Liver (tissue), 9 donors: ENCODE results near the gene FBXO33. TPM values are rescaled to one million over a fixed set of nuclear protein-coding genes. Genes with fewer than 3 reads are reported as not detected.

Experiments
- DNase-seq: peaks from one replicate; pipeline ENCODE4 v3.0.0-alpha.2; 2017; ENCODE audit warnings: low spot score
- H3K27ac ChIP-seq, 2 donors: one replicate each; pipeline ENCODE4 v1.7.0; 2013; ENCODE audit warnings: inconsistent platforms in 2 of 2, low read length in 2 of 2, control low read depth in 1 of 2, low read depth in 1 of 2, mild to moderate bottlenecking in 1 of 2
- H3K27me3 ChIP-seq, 4 donors: one replicate each; pipeline versions ENCODE4 v1.6.1 to v1.7.0; 2013; ENCODE audit warnings: low read length in 3 of 4, inconsistent platforms in 1 of 4, mild to moderate bottlenecking in 1 of 4, moderate library complexity in 1 of 4; ENCODE audit not compliant: control insufficient read depth in 4 of 4, insufficient read depth in 4 of 4
- H3K36me3 ChIP-seq, 4 donors: one replicate each; pipeline versions ENCODE4 v1.6.1 to v1.7.0; 2013; ENCODE audit warnings: low read length in 3 of 4, mild to moderate bottlenecking in 3 of 4, low read depth in 1 of 4, moderate library complexity in 1 of 4; ENCODE audit not compliant: control insufficient read depth in 4 of 4, insufficient read depth in 3 of 4
- H3K4me1 ChIP-seq, 4 donors: one replicate each; pipeline versions ENCODE4 v1.6.1 to v1.7.0; 2013; ENCODE audit warnings: low read length in 3 of 4, mild to moderate bottlenecking in 3 of 4, moderate library complexity in 1 of 4; ENCODE audit not compliant: control insufficient read depth in 4 of 4, insufficient read depth in 4 of 4
- H3K4me3 ChIP-seq, 3 donors: one replicate each; pipeline versions ENCODE4 v1.6.1 to v1.7.0; 2013; ENCODE audit warnings: low read length in 3 of 3, control low read depth in 1 of 3, low read depth in 1 of 3, mild to moderate bottlenecking in 1 of 3
- H3K9ac ChIP-seq, 2 donors: one replicate each; pipeline ENCODE4 v1.7.0; 2013; ENCODE audit warnings: low read length in 2 of 2, mild to moderate bottlenecking in 2 of 2, moderate library complexity in 2 of 2, control low read depth in 1 of 2, low read depth in 1 of 2
- H3K9me3 ChIP-seq, 4 donors: one replicate each; pipeline versions ENCODE4 v1.6.1 to v1.7.0; 2013; ENCODE audit warnings: low read length in 3 of 4; ENCODE audit not compliant: control insufficient read depth in 4 of 4
- ATF3 ChIP-seq: IDR thresholded peaks from 2 replicates; pipeline ENCODE4 v1.6.1; 2016; ENCODE audit warnings: antibody characterized with exemption
- CTCF ChIP-seq: fragments of 150-350 bp; IDR thresholded peaks from 2 replicates; pipeline ENCODE4 v1.5.1; 2017; ENCODE audit warnings: improper control_type of control experiment, low read depth, low read length; ENCODE audit not compliant: missing input control
- EGR1 ChIP-seq, 2 donors: IDR thresholded peaks; 2 replicates each; pipeline ENCODE4 v1.6.1; 2016 to 2018; ENCODE audit warnings: antibody characterized with exemption in 2 of 2, low read depth in 2 of 2
- FOXA1 ChIP-seq: IDR thresholded peaks from 2 replicates; pipeline ENCODE4 v1.6.1; 2016; ENCODE audit warnings: antibody characterized with exemption
- FOXA2 ChIP-seq: IDR thresholded peaks from 2 replicates; pipeline ENCODE4 v1.6.1; 2016; ENCODE audit warnings: antibody characterized with exemption
- HNF4A ChIP-seq, 2 donors: conservative IDR thresholded peaks; 2 replicates each; pipeline ENCODE4 v1.6.1; 2016; ENCODE audit warnings: antibody characterized with exemption in 2 of 2, mild to moderate bottlenecking in 2 of 2
- HNF4G ChIP-seq: IDR thresholded peaks from 2 replicates; pipeline ENCODE4 v1.6.1; 2016; ENCODE audit warnings: antibody characterized with exemption
- JUND ChIP-seq, 2 donors: IDR thresholded peaks; 2 replicates each; pipeline ENCODE4 v1.6.1; 2016; ENCODE audit warnings: antibody characterized with exemption in 2 of 2
- MAX ChIP-seq: IDR thresholded peaks from 2 replicates; pipeline ENCODE4 v1.6.1; 2016; ENCODE audit warnings: antibody characterized with exemption
- RAD21 ChIP-seq, 2 donors: IDR thresholded peaks; 2 replicates each; pipeline ENCODE4 v1.6.1; 2016; ENCODE audit warnings: antibody characterized with exemption in 2 of 2, mild to moderate bottlenecking in 2 of 2
- REST ChIP-seq: IDR thresholded peaks from 2 replicates; pipeline ENCODE4 v1.6.1; 2016; ENCODE audit warnings: antibody characterized with exemption, mild to moderate bottlenecking
- RXRA ChIP-seq, 2 donors: IDR thresholded peaks; 2 replicates each; pipeline ENCODE4 v1.6.1; 2017 to 2018; ENCODE audit warnings: antibody characterized with exemption in 2 of 2, mild to moderate bottlenecking in 1 of 2
- SP1 ChIP-seq: IDR thresholded peaks from 2 replicates; pipeline ENCODE4 v1.6.1; 2018; ENCODE audit warnings: antibody characterized with exemption, mild to moderate bottlenecking
- TAF1 ChIP-seq: conservative IDR thresholded peaks from 2 replicates; pipeline ENCODE4 v1.6.1; 2016; ENCODE audit warnings: antibody characterized with exemption, mild to moderate bottlenecking
- ZBTB33 ChIP-seq: IDR thresholded peaks from 2 replicates; pipeline ENCODE4 v1.6.1; 2016; ENCODE audit warnings: antibody characterized with exemption
- WGBS: extraction: QIAGEN DNeasy Blood & Tissue Kit; methylation state at CpG from one replicate; pipeline ENCODE4 v1.1.7; 2013; 5-methylcytosine and 5-hydroxymethylcytosine counted together
- polyA plus RNA-seq, 2 donors: library from polyadenylated mRNA; stranded (reverse) in 1 of 2; unstranded in 1 of 2; fragments of 200-250 nt in 1 of 2; fragments of >200 nt in 1 of 2; fragmentation: Nextera tagmentation in 1 of 2; extraction: Ambion mirVana in 1 of 2; gene quantifications; one replicate each; pipeline versions ENCODE4 v1.2.1 to v1.2.3, GENCODE V29; 2013 to 2015
- total RNA-seq, 2 donors: library from RNA; depleted of rRNA; stranded (reverse); fragments of >200 nt; gene quantifications; one replicate each; pipeline ENCODE4 v1.2.3, GENCODE V29; 2014
- donor health status: healthy.
- donor health status: healthy.
- donor health status: healthy.
- donor health status: healthy.
- donor health status: healthy.

Gene FBXO33
- total and polyA plus RNA-seq, 4 donors: 3.3 to 11.4 (median 6.1) TPM

- Histone ChIP-seq H3K9ac (no peak overlapping the region), H3K36me3 (peaks cover 0 to 7% (median 1%) of the 10 kb centered on the region in 4 donors), H3K27ac (no peak overlapping the region), H3K9me3 (no peaks in the 10 kb centered on the region), H3K27me3 (no peaks in the 10 kb centered on the region), H3K4me3 (no peak overlapping the region), H3K4me1 (peaks cover 0 to 2% (median 0%) of the 10 kb centered on the region in 4 donors)
- WGBS: 100% methylated on average over 1 of the region's 1 CpG
- DNase-seq: no peak
- no peak for TF ChIP-seq HNF4G
- TF ChIP-seq ZBTB33: no peak
- TF ChIP-seq EGR1 (IDR thresholded peaks at IDR 0.05; ENCODE audit: low read depth in 2 of 2): no peak
- no peak for TF ChIP-seq TAF1
- TF ChIP-seq RAD21 (IDR thresholded peaks at IDR 0.05): no peak
- TF ChIP-seq RXRA (IDR thresholded peaks at IDR 0.05): no peak
- no peak for TF ChIP-seq REST
- no peak for TF ChIP-seq CTCF
Measured at GRCh38 chr14:39365354-39365753, 66.9 kb downstream of the FBXO33 start.

- Histone ChIP-seq H3K36me3 (peaks cover 0 to 7% (median 2%) of the 10 kb centered on the region in 4 donors), H3K9ac (no peak overlapping the region), H3K27me3 (no peaks in the 10 kb centered on the region), H3K4me3 (no peak overlapping the region), H3K27ac (no peak overlapping the region), H3K4me1 (peaks cover 0 to 2% (median 0%) of the 10 kb centered on the region in 4 donors), H3K9me3 (no peaks in the 10 kb centered on the region)
- DNase-seq: no peak
- WGBS: 96% methylated on average over 1 of the region's 1 CpG
- TF ChIP-seq ATF3 (no peak), RXRA (IDR thresholded peaks at IDR 0.05) (no peak), ZBTB33 (no peak), JUND (IDR thresholded peaks at IDR 0.05) (no peak), SP1 (no peak), RAD21 (IDR thresholded peaks at IDR 0.05) (no peak), TAF1 (no peak), HNF4G (no peak), REST (no peak), FOXA1 (no peak), FOXA2 (no peak), MAX (no peak), EGR1 (IDR thresholded peaks at IDR 0.05; ENCODE audit: low read depth in 2 of 2) (no peak), CTCF (no peak), HNF4A (conservative IDR thresholded peaks at IDR 0.05) (no peak)
Measured at GRCh38 chr14:39364509-39364908, 67.7 kb downstream of the FBXO33 start.
